OCI-LY1 (cell line): Measurements from ENCODE around the gene SMYD3.

Experiments
- H2AFZ ChIP-seq: fragments of 200-600 bp; sonication (generic), shearing (Covaris generic); 2 replicates; pipeline ENCODE4 v1.6.0; 2014; ENCODE audit warnings: antibody characterized with exemption, mild to moderate bottlenecking, low read length
- H3F3A ChIP-seq: fragments of 200-600 bp; sonication (generic), shearing (Covaris generic); 2 replicates; pipeline ENCODE4 v1.6.0; 2014; ENCODE audit warnings: mild to moderate bottlenecking, antibody characterized with exemption, low read length, moderate library complexity; ENCODE audit not compliant: insufficient read depth
- H3K27ac ChIP-seq: fragments of 200-600 bp; sonication (generic); 2 replicates; pipeline ENCODE4 v1.5.1; 2014; ENCODE audit warnings: low read length, mixed run types, mild to moderate bottlenecking, low read depth; ENCODE audit not compliant: poor library complexity, severe bottlenecking
- H3K27me3 ChIP-seq: fragments of 200-600 bp; sonication (generic); 2 replicates; pipeline ENCODE4 v1.6.0; 2014; ENCODE audit warnings: antibody characterized with exemption, mild to moderate bottlenecking, low read length, moderate library complexity; ENCODE audit not compliant: insufficient read depth
- H3K36me3 ChIP-seq: fragments of 200-600 bp; sonication (generic); 2 replicates; pipeline ENCODE4 v1.6.1; 2014; ENCODE audit warnings: mild to moderate bottlenecking, antibody characterized with exemption, low read length, moderate library complexity, mixed read lengths; ENCODE audit not compliant: insufficient read depth
- H3K4me1 ChIP-seq: fragments of 200-600 bp; sonication (generic); 2 replicates; pipeline ENCODE4 v1.5.1; 2014; ENCODE audit warnings: mild to moderate bottlenecking, low read length, moderate library complexity; ENCODE audit not compliant: insufficient read depth, severe bottlenecking
- H3K4me2 ChIP-seq: fragments of 200-600 bp; sonication (generic), shearing (Covaris generic); 2 replicates; pipeline ENCODE4 v1.6.1; 2014; ENCODE audit warnings: low read length
- H3K4me3 ChIP-seq: fragments of 200-600 bp; sonication (generic); 2 replicates; pipeline ENCODE4 v1.5.1; 2014; ENCODE audit warnings: low read length, low read depth, mild to moderate bottlenecking, mixed read lengths; ENCODE audit not compliant: poor library complexity, severe bottlenecking
- H3K79me2 ChIP-seq: fragments of 200-600 bp; shearing (Covaris generic); 2 replicates; pipeline ENCODE4 v1.6.1; 2016; ENCODE audit warnings: mixed run types, low read length, mixed read lengths; ENCODE audit not compliant: insufficient read depth
- H3K9ac ChIP-seq: fragments of 200-600 bp; sonication (generic), shearing (Covaris generic); 2 replicates; pipeline ENCODE4 v1.6.1; 2014; ENCODE audit warnings: mild to moderate bottlenecking, low read length, mixed read lengths
- H3K9me2 ChIP-seq: fragments of 200-600 bp; sonication (generic), shearing (Covaris generic); 2 replicates; pipeline ENCODE4 v1.6.1; 2014; ENCODE audit warnings: low read depth, mild to moderate bottlenecking, low read length, mixed read lengths
- H3K9me3 ChIP-seq: fragments of 200-600 bp; shearing (Covaris generic); 2 replicates; pipeline ENCODE4 v1.6.1; 2014; ENCODE audit warnings: low read length, mixed read lengths
- H4K20me1 ChIP-seq: fragments of 200-600 bp; sonication (generic), shearing (Covaris generic); 2 replicates; pipeline ENCODE4 v1.6.0; 2016; ENCODE audit warnings: mild to moderate bottlenecking, low read length; ENCODE audit not compliant: insufficient read depth
- CTCF ChIP-seq: fragments of 200-600 bp; sonication (generic), shearing (Covaris generic); IDR thresholded peaks from 2 replicates; pipeline ENCODE4 v1.5.1; 2017; ENCODE audit warnings: mild to moderate bottlenecking, antibody characterized with exemption, low read length, moderate library complexity, mixed read lengths
- EZH2 ChIP-seq: fragments of 200-600 bp; sonication (generic), shearing (Covaris generic); IDR thresholded peaks from 2 replicates; pipeline ENCODE4 v1.8.0; 2017; ENCODE audit warnings: borderline replicate concordance, mixed run types, mild to moderate bottlenecking, antibody characterized with exemption, low read length, moderate library complexity, mixed read lengths

SMYD3 gene

GRCh38 chr1:245979589-245979988 is 527.5 kb downstream of the SMYD3 start:
- H3K4me2 ChIP-seq = no peak overlapping the region

GRCh38 chr1:245978915-245979314 is 528.2 kb downstream of the SMYD3 start:
- Histone ChIP-seq H3K27ac (no peak overlapping the region), H3K79me2 (no peaks in the 10 kb centered on the region), H3K9me3 (no peaks in the 10 kb centered on the region), H3K9ac (no peak overlapping the region), H3K9me2 (no peaks in the 10 kb centered on the region), H3K27me3 (no peaks in the 10 kb centered on the region), H3K4me1 (no peaks in the 10 kb centered on the region), H3K36me3 (no peaks in the 10 kb centered on the region), H2AFZ (no peak overlapping the region), H3K4me2 (no peak overlapping the region), H3F3A (no peaks in the 10 kb centered on the region), H3K4me3 (no peak overlapping the region), H4K20me1 (no peaks in the 10 kb centered on the region)
- TF ChIP-seq CTCF (no peak), EZH2 (no peak)

More at GRCh38 chr1:245979589-245979988, 527.5 kb downstream of the SMYD3 start:
- Histone ChIP-seq H3K27me3 (no peaks in the 10 kb centered on the region), H3K9me2 (no peaks in the 10 kb centered on the region), H3K9me3 (no peaks in the 10 kb centered on the region), H3K36me3 (no peaks in the 10 kb centered on the region), H2AFZ (no peak overlapping the region), H3K9ac (no peak overlapping the region), H4K20me1 (no peaks in the 10 kb centered on the region), H3K4me3 (no peak overlapping the region), H3F3A (no peaks in the 10 kb centered on the region), H3K27ac (no peak overlapping the region), H3K4me1 (no peaks in the 10 kb centered on the region), H3K79me2 (no peaks in the 10 kb centered on the region)
- no peak for TF ChIP-seq EZH2
- TF ChIP-seq CTCF = no peak

GRCh38 chr1:245972476-245972875 is 534.6 kb downstream of the SMYD3 start:
- Histone ChIP-seq H3K79me2 (no peaks in the 10 kb centered on the region), H2AFZ (no peak overlapping the region)

More at GRCh38 chr1:245972476-245972875, 534.6 kb downstream of the SMYD3 start:
- H3K4me1 ChIP-seq = no peaks in the 10 kb centered on the region
- no peaks in the 10 kb centered on the region for H3K36me3 ChIP-seq
- no peak overlapping the region for H3K4me3 ChIP-seq
- TF ChIP-seq EZH2 = no peak
- no peak for TF ChIP-seq CTCF
- no peaks in the 10 kb centered on the region for H3F3A ChIP-seq
- H3K4me2 ChIP-seq = no peak overlapping the region
- H3K9ac ChIP-seq = no peak overlapping the region
- H3K9me2 ChIP-seq = no peaks in the 10 kb centered on the region
- H3K27me3 ChIP-seq = no peaks in the 10 kb centered on the region
- H3K9me3 ChIP-seq = no peaks in the 10 kb centered on the region
- H4K20me1 ChIP-seq = no peaks in the 10 kb centered on the region
- H3K27ac ChIP-seq = no peak overlapping the region
